ENCODE results near the gene HOXA11. TPM values are rescaled to one million over a fixed set of nuclear protein-coding genes. Genes with fewer than 3 reads are reported as not detected.

Gene HOXA11
- total RNA-seq, 1 experiment from 2014 or later: not detected

DNA sequence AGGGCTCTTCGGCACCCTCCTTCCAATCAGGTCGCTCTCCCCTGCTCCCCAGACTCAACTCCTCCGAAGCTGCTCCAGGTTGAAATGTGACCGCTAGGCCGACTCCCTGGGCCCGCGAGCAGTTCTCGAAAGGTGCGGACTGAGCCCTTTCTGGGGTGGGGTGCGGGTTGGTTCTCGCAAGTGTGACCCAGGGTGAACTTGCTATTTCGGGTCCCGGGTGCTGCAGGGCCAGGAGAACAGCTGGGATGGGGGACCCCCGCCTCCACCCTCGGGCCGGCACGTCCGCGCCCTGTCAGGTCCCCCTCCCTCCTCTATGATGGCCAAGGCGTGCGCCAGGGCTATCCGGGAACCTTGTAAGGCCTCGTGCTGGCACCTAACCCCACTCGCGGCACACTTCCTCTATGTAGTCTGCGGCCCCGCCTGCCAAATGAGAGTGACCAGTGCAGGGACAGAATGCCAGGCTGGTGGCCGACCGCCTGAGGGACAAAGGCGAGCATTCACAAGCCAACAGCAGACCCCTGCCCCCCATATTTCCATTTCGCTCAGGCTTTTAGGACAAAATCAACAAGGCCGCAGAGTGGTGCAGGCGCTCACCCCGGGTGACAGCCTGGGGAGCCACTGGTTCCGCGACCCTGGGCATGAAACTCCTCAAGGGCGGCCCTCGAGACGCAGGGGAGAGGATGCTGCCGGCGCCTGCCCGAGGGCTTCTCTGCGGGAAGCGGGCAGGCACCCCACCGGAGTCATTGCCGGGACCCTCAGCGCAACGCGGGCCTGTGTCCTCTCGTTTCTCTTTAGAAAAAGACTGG, 28.6 kb upstream of the HOXA11 start:
- no peak overlapping the region for H2BK20ac ChIP-seq (ENCODE audit: low read depth, low read length, poor library complexity, severe bottlenecking)
- no peak overlapping the region for H4K8ac ChIP-seq (replicated peaks; ENCODE audit: insufficient read length, low read depth, low read length)
- TF ChIP-seq CTCF (conservative IDR thresholded peaks at IDR 0.05): no peak
- Mint-ChIP-seq H3K4me3 (peak overlapping the region; percentile 14 to 71; a peak in 4 of 5 replicates), H3K27ac (no peak overlapping the region), H3K4me1 (peaks cover 16 to 29% of the 10 kb centered on the region in 2 experiments), H3K36me3 (ENCODE audit: insufficient read depth in 1 of 3, low read depth in 3 of 3) (no peaks in the 10 kb centered on the region), H3K9me3 (peaks cover 0 to 3% of the 10 kb centered on the region in 2 experiments; a peak in 2 of 5 replicates), H3K27me3 (ENCODE audit: low read depth) (peaks cover 100% of the 10 kb centered on the region)
- H2BK15ac ChIP-seq (ENCODE audit: low read depth, low read length): no peak overlapping the region
- H3K9ac ChIP-seq (ENCODE audit: extremely low read depth, insufficient read length, low read length): no peak overlapping the region
- H4K5ac ChIP-seq (ENCODE audit: insufficient read length, low read depth, low read length): no peak overlapping the region
- H2BK5ac ChIP-seq (ENCODE audit: insufficient read length, low read length): no peak overlapping the region
- H3K23me2 ChIP-seq (ENCODE audit: insufficient read length, low read depth, low read length, poor library complexity, severe bottlenecking): peaks cover 8% of the 10 kb centered on the region
- H3K9me3 ChIP-seq (ENCODE audit: control insufficient read depth, low read depth, low read length): no peaks in the 10 kb centered on the region
- no peak overlapping the region for H4K91ac ChIP-seq (ENCODE audit: insufficient read length, low read depth, low read length)
- no peaks in the 10 kb centered on the region for H3K4me1 ChIP-seq (ENCODE audit: insufficient read depth, low read length)
- no peak overlapping the region for H3K27ac ChIP-seq (ENCODE audit: insufficient read length, low read depth, low read length)
- H3K14ac ChIP-seq (ENCODE audit: insufficient read depth, low read length): no peak overlapping the region; the same call in 1 of the 2 replicates
- H2BK12ac ChIP-seq (ENCODE audit: insufficient read length, low read depth, low read length): no peak overlapping the region
- H2AFZ ChIP-seq (ENCODE audit: low read length): no peak overlapping the region
- H3K4ac ChIP-seq (ENCODE audit: low read depth, low read length): no peak overlapping the region
- H3K4me2 ChIP-seq (ENCODE audit: insufficient read depth, insufficient read length, low read length): peak overlapping the region; percentile 47
- H2AK5ac ChIP-seq (ENCODE audit: insufficient read length, low read length): no peak overlapping the region
- H2BK120ac ChIP-seq (ENCODE audit: low read depth, low read length, poor library complexity, severe bottlenecking): no peak overlapping the region
- no peaks in the 10 kb centered on the region for H3K79me1 ChIP-seq (ENCODE audit: insufficient read depth, low read depth, low read length, poor library complexity, severe bottlenecking)
- WGBS (ENCODE audit: extremely low coverage, insufficient read length, low lambda C conversion rate): no CpG with 5 or more reads among the region's 50 CpGs
- peak; percentile 52 for DNase-seq
- H4K20me1 ChIP-seq (ENCODE audit: control insufficient read depth, insufficient read depth, insufficient read length): no peaks in the 10 kb centered on the region
- no peak overlapping the region for H3K56ac ChIP-seq (ENCODE audit: insufficient read length, low read depth, low read length)
- no peak overlapping the region for H3T11ph ChIP-seq (ENCODE audit: low read length)
- H3K27me3 ChIP-seq (ENCODE audit: insufficient read depth, low read length): peaks cover 91% of the 10 kb centered on the region
- H3K18ac ChIP-seq (ENCODE audit: insufficient read length, low read depth, low read length): no peak overlapping the region
- no peak overlapping the region for H3K23ac ChIP-seq (ENCODE audit: insufficient read length, low read depth, low read length)
- H3K79me2 ChIP-seq (ENCODE audit: insufficient read depth, low read length): no peaks in the 10 kb centered on the region

Data from H9 (cell line).